Endodermal cell (in vitro differentiated cells): ENCODE results near the gene ARL17A. TPM values are rescaled to one million over a fixed set of nuclear protein-coding genes. Genes with fewer than 3 reads are reported as not detected.
"Not testable (repeated sequence)": the region's sequence is repeated elsewhere in the genome, so short reads cannot be mapped to it uniquely, and the experiment has no call there.

ENCODE experiments used
- DNase-seq: peaks from one replicate; pipeline ENCODE4 v3.0.0-alpha.2; 2017
- H3K27ac ChIP-seq: 2 replicates; pipeline ENCODE4 v1.5.1; 2013; ENCODE audit warnings: mild to moderate bottlenecking, low read depth, low read length, moderate library complexity
- H3K27me3 ChIP-seq: 2 replicates; pipeline ENCODE4 v1.6.1; 2013; ENCODE audit warnings: mild to moderate bottlenecking, low read length, moderate library complexity; ENCODE audit not compliant: insufficient read depth, control insufficient read depth, poor library complexity, severe bottlenecking
- H3K36me3 ChIP-seq: 2 replicates; pipeline ENCODE4 v1.7.0; 2013; ENCODE audit warnings: mild to moderate bottlenecking, low read length, moderate library complexity; ENCODE audit not compliant: control insufficient read depth, insufficient read depth
- H3K4me1 ChIP-seq: one replicate; pipeline ENCODE4 v1.7.0; 2013; ENCODE audit warnings: low read length; ENCODE audit not compliant: control insufficient read depth, insufficient read depth
- H3K4me3 ChIP-seq: 2 replicates; pipeline ENCODE4 v1.5.1; 2013; ENCODE audit warnings: mild to moderate bottlenecking, low read length, moderate library complexity
- H3K9ac ChIP-seq: 2 replicates; pipeline ENCODE4 v1.6.1; 2013; ENCODE audit warnings: mild to moderate bottlenecking, low read length, moderate library complexity; ENCODE audit not compliant: poor library complexity, severe bottlenecking; ENCODE audit errors: extremely low read depth
- H3K9me3 ChIP-seq: 2 replicates; pipeline ENCODE4 v1.6.1; 2013; ENCODE audit warnings: mild to moderate bottlenecking, low read length, moderate library complexity; ENCODE audit not compliant: control insufficient read depth
- H3K27ac Mint-ChIP-seq: 2 replicates; pipeline ENCODE4 v1.8.0; 2020; ENCODE audit warnings: mixed read lengths
- H3K27me3 Mint-ChIP-seq: 2 replicates; pipeline ENCODE4 v1.8.0; 2021; ENCODE audit warnings: mild to moderate bottlenecking, mixed read lengths; ENCODE audit not compliant: insufficient read depth
- H3K36me3 Mint-ChIP-seq: 2 replicates; pipeline ENCODE4 v1.8.0; 2020; ENCODE audit warnings: low read depth, mixed read lengths
- H3K4me1 Mint-ChIP-seq: 2 replicates; pipeline ENCODE4 v1.8.0; 2020; ENCODE audit warnings: mixed read lengths
- H3K4me3 Mint-ChIP-seq: 2 replicates; pipeline ENCODE4 v1.8.0; 2020; ENCODE audit warnings: mild to moderate bottlenecking, moderate library complexity, mixed read lengths
- H3K9me3 Mint-ChIP-seq: 2 replicates; pipeline ENCODE4 v1.8.0; 2020; ENCODE audit warnings: mild to moderate bottlenecking, mixed read lengths
- WGBS, 2 experiments: methylation state at CpG; one replicate each; pipeline versions ENCODE4 v1.1.5 to v1.1.7; 2013; ENCODE audit warnings: missing lambda C conversion rate in 2 of 2, mixed read lengths in 1 of 2; ENCODE audit not compliant: insufficient coverage in 1 of 2, insufficient read length in 1 of 2; 5-methylcytosine and 5-hydroxymethylcytosine counted together
- total RNA-seq, 2 donors: library from RNA; stranded (reverse); fragmentation: NEBNext Ultra II Directional in 1 of 2; extraction: Animal tissue kit (Norgen Biotek cat#: 25700) in 1 of 2; gene quantifications; 2 replicates in 1 of 2; 3 replicates in 1 of 2; pipeline ENCODE4 v1.2.1, GENCODE V29; 2021

ARL17A gene
- total RNA-seq, 2 donors from 2014 or later: 15.7 to 32.0 TPM

DNA sequence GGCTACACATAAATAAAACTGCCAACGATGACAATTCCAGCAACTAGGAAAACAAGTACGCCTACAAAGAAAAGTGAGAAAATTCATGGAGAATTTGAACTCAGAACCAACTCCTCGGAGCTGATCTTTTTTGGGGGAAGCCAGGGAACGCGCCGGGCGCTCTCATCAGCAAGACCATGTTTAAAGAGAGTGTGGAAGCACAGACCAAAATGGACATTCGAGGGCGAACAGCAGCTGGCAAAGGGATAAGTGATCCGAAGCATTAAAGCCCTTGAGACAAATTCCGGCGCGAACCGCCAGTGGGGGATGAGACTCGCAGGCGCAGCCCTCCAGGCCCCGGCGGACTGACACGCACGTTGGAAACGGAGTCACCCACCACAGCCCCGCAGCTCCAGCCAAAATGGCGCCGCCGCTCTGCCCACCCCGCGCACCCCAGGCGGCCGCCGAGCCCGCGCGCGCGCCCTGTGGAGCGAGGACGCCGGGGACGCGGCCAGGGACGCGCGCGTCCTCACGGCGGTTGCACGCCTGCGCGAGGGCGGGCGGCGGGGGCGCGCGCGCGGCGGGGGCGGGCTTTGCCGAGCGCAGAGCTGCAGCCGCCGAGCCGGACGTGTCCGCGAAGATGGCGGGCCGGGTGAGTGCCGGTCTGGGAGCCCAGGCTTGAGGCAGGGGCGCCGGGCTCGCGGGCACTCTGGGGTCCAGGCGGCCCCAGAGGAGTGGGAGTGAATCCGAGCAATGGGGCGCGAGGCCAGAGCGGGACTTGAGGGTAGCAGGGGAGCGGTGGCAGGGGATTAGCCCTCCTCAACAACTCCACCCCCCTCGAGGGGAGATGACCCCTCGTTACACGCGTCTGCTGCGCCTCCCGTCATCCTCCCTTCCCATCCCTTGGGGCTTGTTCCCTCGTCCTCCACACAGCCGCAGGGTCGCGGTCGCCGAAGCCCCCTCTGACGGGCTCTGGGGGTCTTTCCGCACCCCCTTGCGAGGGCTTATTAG lies 11.0 kb upstream of the ARL17A start, which contains the start of gene NSF:
Gene NSF, plus strand, starts transcription at position 513 of the 990 bp plus-strand sequence. Its CDS starts 107 bp downstream, at position 620.
- not testable (repeated sequence) for H3K36me3 Mint-ChIP-seq, H3K9me3 Mint-ChIP-seq, H3K36me3 ChIP-seq, H3K27me3 Mint-ChIP-seq, H3K9ac ChIP-seq, DNase-seq, H3K27me3 ChIP-seq, H3K4me1 Mint-ChIP-seq, H3K4me1 ChIP-seq, H3K4me3 Mint-ChIP-seq, H3K27ac Mint-ChIP-seq, H3K9me3 ChIP-seq, H3K4me3 ChIP-seq, H3K27ac ChIP-seq
- no CpG with 5 or more reads among the region's 95 CpGs for WGBS, 2 experiments

DNA sequence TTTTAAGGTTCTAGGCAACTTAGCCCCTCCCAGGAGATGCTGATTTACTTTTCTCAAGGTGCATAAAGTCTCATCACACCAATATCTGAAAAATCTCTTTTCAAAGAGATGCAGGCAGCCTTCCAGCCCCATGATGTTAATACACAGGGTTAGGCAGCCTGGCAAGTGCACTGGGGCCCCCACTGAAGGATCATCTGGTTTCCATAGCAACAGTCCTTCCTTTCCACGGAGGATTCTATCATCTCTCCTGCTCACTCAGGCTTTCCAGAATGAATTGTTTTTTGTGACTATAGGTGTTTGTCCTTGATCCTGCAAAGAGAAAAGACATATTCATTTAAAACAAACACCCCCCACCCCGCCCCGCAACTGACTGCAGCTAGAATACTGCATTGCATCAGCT lies 6.0 kb upstream of the ARL17A start:
- H3K36me3 ChIP-seq, H3K27me3 ChIP-seq, H3K9ac ChIP-seq, H3K27ac ChIP-seq, H3K4me3 ChIP-seq, DNase-seq, H3K36me3 Mint-ChIP-seq, H3K9me3 Mint-ChIP-seq, H3K4me1 Mint-ChIP-seq, H3K27ac Mint-ChIP-seq, H3K4me3 Mint-ChIP-seq, H3K4me1 ChIP-seq, H3K9me3 ChIP-seq, H3K27me3 Mint-ChIP-seq: not testable (repeated sequence)
- WGBS, 2 experiments: no CpG with 5 or more reads among the region's 3 CpGs

DNA sequence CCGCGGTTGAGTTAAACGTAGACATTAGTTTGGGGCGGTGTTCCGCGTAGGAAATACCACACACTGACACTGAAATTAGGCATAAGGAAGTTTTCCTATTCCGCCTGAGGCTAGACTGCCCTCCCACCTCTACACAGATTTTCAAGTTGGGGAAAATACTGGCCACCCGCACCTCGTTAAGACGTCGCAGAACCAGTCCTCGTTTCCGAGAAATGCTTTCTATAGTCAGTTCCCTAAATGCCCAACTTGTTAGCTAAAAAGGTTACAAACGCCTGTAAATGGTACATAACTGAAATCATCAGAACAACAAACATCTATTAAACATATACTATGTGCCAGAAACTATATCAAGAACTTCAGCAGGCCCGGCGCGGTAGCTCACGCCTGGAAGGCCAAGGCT lies 591 bp upstream of the ARL17A start:
- H3K27ac Mint-ChIP-seq, H3K27ac ChIP-seq, H3K9me3 Mint-ChIP-seq, DNase-seq, H3K4me3 Mint-ChIP-seq, H3K4me3 ChIP-seq, H3K9ac ChIP-seq, H3K9me3 ChIP-seq, H3K4me1 Mint-ChIP-seq, H3K36me3 ChIP-seq, H3K27me3 ChIP-seq, H3K36me3 Mint-ChIP-seq, H3K27me3 Mint-ChIP-seq, H3K4me1 ChIP-seq: not testable (repeated sequence)
- no CpG with 5 or more reads among the region's 18 CpGs for WGBS, 2 experiments

DNA sequence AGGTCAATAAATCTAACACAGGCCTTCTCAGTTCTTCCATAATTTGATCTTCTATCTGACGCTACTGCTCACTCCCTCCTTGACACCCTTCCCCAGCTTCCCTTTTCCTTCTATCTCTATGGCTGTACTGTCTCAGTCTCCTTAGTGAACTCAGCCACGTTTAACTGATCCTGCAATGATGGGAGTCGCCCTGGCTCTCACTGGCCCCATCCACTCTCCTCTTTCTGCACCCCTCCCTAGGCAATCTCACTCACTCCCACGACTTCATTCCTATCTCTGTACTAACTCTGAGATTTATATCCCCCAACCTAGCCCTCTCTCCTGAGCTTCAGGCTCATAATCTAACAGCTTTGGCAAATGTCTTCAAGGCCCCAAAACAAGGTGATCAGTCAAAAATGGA lies 7.7 kb downstream of the ARL17A start:
- not testable (repeated sequence) for H3K27me3 Mint-ChIP-seq, H3K36me3 Mint-ChIP-seq, H3K9me3 Mint-ChIP-seq, H3K4me1 ChIP-seq, H3K4me3 Mint-ChIP-seq, H3K27me3 ChIP-seq, H3K27ac ChIP-seq, DNase-seq, H3K4me3 ChIP-seq, H3K9me3 ChIP-seq, H3K27ac Mint-ChIP-seq, H3K9ac ChIP-seq, H3K36me3 ChIP-seq, H3K4me1 Mint-ChIP-seq
- no CpG with 5 or more reads among the region's 4 CpGs for WGBS, 2 experiments

DNA sequence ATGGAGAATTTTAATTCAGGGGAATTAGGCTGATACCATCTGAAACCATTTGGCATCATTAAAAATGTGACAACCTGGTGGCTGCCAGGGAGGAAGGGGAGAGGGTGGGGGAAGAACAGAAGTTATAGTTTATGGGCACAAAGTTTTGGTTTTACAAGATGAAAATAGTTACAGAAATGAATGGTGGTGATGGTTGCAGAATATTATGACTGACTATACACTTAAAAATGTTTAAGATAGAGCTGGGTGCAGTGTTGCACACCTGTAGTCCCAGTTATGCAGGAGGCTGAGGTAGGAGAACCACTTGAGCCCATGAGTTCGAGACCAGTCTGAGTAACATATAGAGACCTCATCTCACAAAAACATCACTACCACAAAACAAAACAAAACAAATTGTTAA lies 12.5 kb downstream of the ARL17A start:
- not testable (repeated sequence) for H3K36me3 Mint-ChIP-seq, H3K27ac Mint-ChIP-seq, H3K27me3 ChIP-seq, H3K9me3 ChIP-seq, H3K4me3 Mint-ChIP-seq, DNase-seq, H3K4me1 ChIP-seq, H3K36me3 ChIP-seq, H3K4me3 ChIP-seq, H3K27me3 Mint-ChIP-seq, H3K9me3 Mint-ChIP-seq, H3K4me1 Mint-ChIP-seq, H3K27ac ChIP-seq, H3K9ac ChIP-seq
- WGBS, 2 experiments: no CpG with 5 or more reads among the region's 1 CpG

DNA sequence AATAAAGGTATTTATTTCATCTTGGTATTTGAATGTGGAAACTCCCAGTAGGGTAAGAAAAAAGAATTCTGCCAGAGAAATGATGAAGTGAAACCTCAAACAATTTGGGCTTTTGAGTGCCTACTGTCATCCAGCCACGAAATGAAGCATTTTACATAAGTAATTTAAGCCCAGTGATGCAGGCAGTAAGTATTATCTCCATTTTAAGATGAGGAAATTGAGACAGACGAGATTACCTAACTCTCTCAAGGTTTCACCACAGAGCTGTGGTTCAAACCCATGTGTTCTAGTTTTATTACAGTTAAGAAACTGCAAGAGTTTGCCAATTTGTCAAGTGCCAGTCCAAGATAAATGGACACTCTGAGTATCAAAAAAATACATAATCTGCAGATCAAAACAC lies 13.2 kb downstream of the ARL17A start:
- H3K9me3 ChIP-seq, DNase-seq, H3K27ac ChIP-seq, H3K9ac ChIP-seq, H3K27ac Mint-ChIP-seq, H3K27me3 Mint-ChIP-seq, H3K4me3 Mint-ChIP-seq, H3K4me3 ChIP-seq, H3K36me3 Mint-ChIP-seq, H3K27me3 ChIP-seq, H3K9me3 Mint-ChIP-seq, H3K4me1 Mint-ChIP-seq, H3K4me1 ChIP-seq, H3K36me3 ChIP-seq: not testable (repeated sequence)
- WGBS, 2 experiments: no CpG with 5 or more reads among the region's 2 CpGs

DNA sequence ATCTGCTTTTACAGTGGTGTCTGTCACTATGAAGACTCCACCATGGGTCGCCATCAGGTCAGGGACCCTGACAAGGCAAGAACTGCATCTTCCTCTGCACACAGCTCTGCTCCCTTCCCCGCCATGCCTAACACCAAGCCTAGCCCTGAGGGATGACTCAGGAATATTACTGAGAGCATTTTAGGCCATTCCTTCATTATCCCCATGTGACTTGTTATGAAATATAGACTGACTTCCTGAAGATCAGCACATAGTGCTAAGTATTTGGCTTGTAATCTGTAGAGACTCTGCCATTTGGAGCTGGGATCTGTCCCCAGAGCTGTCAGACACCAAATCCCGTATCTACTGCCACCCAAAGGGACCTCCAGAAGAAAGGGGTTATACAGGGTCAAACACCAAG lies 19.4 kb downstream of the ARL17A start:
- H3K9me3 ChIP-seq, H3K27me3 ChIP-seq, H3K4me1 Mint-ChIP-seq, H3K4me3 Mint-ChIP-seq, H3K4me1 ChIP-seq, H3K9ac ChIP-seq, H3K9me3 Mint-ChIP-seq, H3K36me3 ChIP-seq, H3K27ac ChIP-seq, H3K27me3 Mint-ChIP-seq, H3K36me3 Mint-ChIP-seq, H3K27ac Mint-ChIP-seq, H3K4me3 ChIP-seq, DNase-seq: not testable (repeated sequence)
- no CpG with 5 or more reads among the region's 3 CpGs for WGBS, 2 experiments
